Dermis microvascular lymphatic vessel endothelial cell (primary cell): ENCODE measurements around the gene IL36A. TPM values are rescaled to one million over a fixed set of nuclear protein-coding genes. Genes with fewer than 3 reads are reported as not detected.

Experiments used
- DNase-seq, 2 donors: peaks; one replicate each; pipeline versions ENCODE4 v3.0.0 to v3.0.0-alpha.2; 2010; ENCODE audit warnings: low read depth in 2 of 2
- total RNA-seq: library from RNA; depleted of rRNA; stranded (reverse); fragments of >200 nt; gene quantifications from 2 replicates; pipeline ENCODE4 v1.2.1, GENCODE V29; 2014

Gene IL36A
- total RNA-seq, 1 donor from 2014 or later: not detected

GRCh38 chr2:113002677-113003076, 2.6 kb upstream of the IL36A start:
- DNase-seq: no peak

GRCh38 chr2:113007250-113007649, 2.0 kb downstream of the IL36A start:
- no peak for DNase-seq

- DNase-seq: no peak
These were observed 4.4 kb downstream of the IL36A start for GRCh38 chr2:113009622-113010021.

- no peak for DNase-seq
These were observed 4.8 kb downstream of the IL36A start for GRCh38 chr2:113010088-113010487.

GRCh38 chr2:113011108-113011507, 5.8 kb downstream of the IL36A start:
- DNase-seq: no peak

- DNase-seq: no peak
These were observed 7.4 kb downstream of the IL36A start for GRCh38 chr2:113012436-113013335.

GRCh38 chr2:113013336-113013661, 8.0 kb downstream of the IL36A start:
- DNase-seq: no peak

GRCh38 chr2:113014067-113014466, 8.8 kb downstream of the IL36A start:
- DNase-seq: no peak

- no peak for DNase-seq
These were observed 9.8 kb downstream of the IL36A start for GRCh38 chr2:113015042-113015441.

- no peak for DNase-seq
These were observed 10.4 kb downstream of the IL36A start for GRCh38 chr2:113015655-113016054.

- no peak for DNase-seq
These were observed 13.2 kb downstream of the IL36A start for GRCh38 chr2:113018509-113018908.

GRCh38 chr2:113021312-113021711, 16.1 kb downstream of the IL36A start:
- DNase-seq: no peak

- DNase-seq: no peak
These were observed 19.5 kb downstream of the IL36A start for GRCh38 chr2:113024764-113025163.

GRCh38 chr2:113025737-113026136, 20.5 kb downstream of the IL36A start:
- no peak for DNase-seq

- no peak for DNase-seq
These were observed 22.4 kb downstream of the IL36A start for GRCh38 chr2:113027691-113028090.

- DNase-seq: no peak
These were observed 22.9 kb downstream of the IL36A start for GRCh38 chr2:113028112-113028511.

- no peak for DNase-seq
These were observed 27.5 kb downstream of the IL36A start for GRCh38 chr2:113032737-113033136.

- no peak for DNase-seq
These were observed 28.8 kb downstream of the IL36A start for GRCh38 chr2:113034016-113034415.

- DNase-seq: no peak
These were observed 31.5 kb downstream of the IL36A start for GRCh38 chr2:113036763-113037162.

GRCh38 chr2:113038291-113038690, 33.0 kb downstream of the IL36A start:
- no peak for DNase-seq

- DNase-seq: no peak
These were observed 33.9 kb downstream of the IL36A start for GRCh38 chr2:113039158-113039557.

GRCh38 chr2:113039719-113040118, 34.5 kb downstream of the IL36A start:
- DNase-seq: no peak

GRCh38 chr2:113041871-113042270, 36.6 kb downstream of the IL36A start:
- no peak for DNase-seq

GRCh38 chr2:113046465-113046864, 41.2 kb downstream of the IL36A start:
- no peak for DNase-seq
